SK-N-SH (cell line): Measurements from ENCODE around the gene SERPIND1. TPM values are rescaled to one million over a fixed set of nuclear protein-coding genes. Genes with fewer than 3 reads are reported as not detected.

Experiments
- CTCF ChIA-PET: fragments of 300-600, 350-600 bp; formaldehyde crosslinking; extraction: SDS; loops from one replicate; lab custom pipeline; 2021; lab: Yijun Ruan, JAX
- POLR2A ChIA-PET: fragments of 350-600 bp; sonication (Branson Sonifier 250); formaldehyde crosslinking; extraction: SDS; loops from one replicate; lab custom pipeline; 2020; ENCODE audit warnings: antibody characterized with exemption, inconsistent platforms; lab: Yijun Ruan, JAX
- DNase-seq: peaks from one replicate; pipeline ENCODE4 v3.0.0; 2012
- H2AFZ ChIP-seq: fragments of 200-600 bp; sonication (generic); 2 replicates; pipeline ENCODE4 v1.8.1; 2016; ENCODE audit warnings: antibody characterized with exemption, mild to moderate bottlenecking, low read depth
- H3F3A ChIP-seq: fragments of 200-600 bp; sonication (generic); replicated peaks from 2 replicates; pipeline ENCODE3; 2016; ENCODE audit warnings: antibody characterized with exemption, mild to moderate bottlenecking; ENCODE audit not compliant: insufficient read depth
- H3K27ac ChIP-seq, 2 experiments: fragments of 200-500 bp in 1 of 2; fragments of 200-600 bp in 1 of 2; sonication (Bioruptor generic) in 1 of 2; sonication (generic), shearing (Covaris generic) in 1 of 2; 2 replicates each; pipeline versions ENCODE4 v1.5.1 to v1.6.1; 2014 to 2016; ENCODE audit warnings: low read depth in 2 of 2, inconsistent platforms in 1 of 2, low read length in 1 of 2, mild to moderate bottlenecking in 1 of 2, mixed read lengths in 1 of 2
- H3K27me3 ChIP-seq: fragments of 200-600 bp; sonication (generic), shearing (Covaris generic); 2 replicates; pipeline ENCODE4 v1.6.1; 2016; ENCODE audit warnings: mixed run types; ENCODE audit not compliant: insufficient read depth
- H3K36me3 ChIP-seq, 2 experiments: fragments of 200-500 bp in 1 of 2; fragments of 200-600 bp in 1 of 2; sonication (Bioruptor generic) in 1 of 2; sonication (generic) in 1 of 2; replicated peaks in 1 of 2; 2 replicates each; pipeline versions ENCODE3 to v1.5.1; 2014 to 2016; ENCODE audit warnings: low read length in 1 of 2, mild to moderate bottlenecking in 1 of 2; ENCODE audit not compliant: insufficient read depth in 2 of 2, control insufficient read depth in 1 of 2
- H3K4me1 ChIP-seq, 2 experiments: fragments of 200-500 bp in 1 of 2; fragments of 200-600 bp in 1 of 2; sonication (Bioruptor generic) in 1 of 2; sonication (generic), shearing (Covaris generic) in 1 of 2; 2 replicates each; pipeline versions ENCODE4 v1.5.1 to v1.6.1; 2014 to 2016; ENCODE audit warnings: low read depth in 1 of 2, low read length in 1 of 2, mixed run types in 1 of 2; ENCODE audit not compliant: insufficient read depth in 2 of 2, control insufficient read depth in 1 of 2
- H3K4me2 ChIP-seq: fragments of 200-600 bp; sonication (generic), shearing (Covaris generic); 2 replicates; pipeline ENCODE4 v1.6.1; 2017; ENCODE audit warnings: mixed run types
- H3K4me3 ChIP-seq, 2 experiments: fragments of 200-500 bp in 1 of 2; fragments of 200-600 bp in 1 of 2; sonication (Bioruptor generic) in 1 of 2; sonication (generic), shearing (Covaris generic) in 1 of 2; 2 replicates each; pipeline versions ENCODE4 v1.5.1 to v1.8.1; 2014 to 2016; ENCODE audit warnings: low read depth in 2 of 2, inconsistent platforms in 1 of 2, low read length in 1 of 2, mild to moderate bottlenecking in 1 of 2, mixed read lengths in 1 of 2, moderate library complexity in 1 of 2
- H3K79me2 ChIP-seq: fragments of 200-600 bp; sonication (generic); 2 replicates; pipeline ENCODE4 v1.8.1; 2017; ENCODE audit warnings: mild to moderate bottlenecking; ENCODE audit not compliant: insufficient read depth
- H3K9ac ChIP-seq: fragments of 200-600 bp; sonication (generic); 2 replicates; pipeline ENCODE4 v1.6.1; 2017; ENCODE audit warnings: mixed run types
- H3K9me2 ChIP-seq: fragments of 200-600 bp; sonication (generic); 2 replicates; pipeline ENCODE4 v1.6.1; 2017; ENCODE audit warnings: mixed run types
- H3K9me3 ChIP-seq: fragments of 200-600 bp; sonication (generic); 2 replicates; pipeline ENCODE4 v1.6.1; 2017; ENCODE audit warnings: mixed run types, mild to moderate bottlenecking, moderate library complexity
- H4K20me1 ChIP-seq: fragments of 200-600 bp; sonication (generic); 2 replicates; pipeline ENCODE4 v1.6.1; 2017; ENCODE audit warnings: mild to moderate bottlenecking, mixed run types; ENCODE audit not compliant: insufficient read depth
- CHD2 ChIP-seq: fragments of 150-350 bp; IDR thresholded peaks from 2 replicates; pipeline ENCODE4 v1.6.1; 2018; ENCODE audit warnings: low read length; ENCODE audit not compliant: partially characterized antibody
- CTCF ChIP-seq: fragments of 200-600 bp; sonication (generic); IDR thresholded peaks from 2 replicates; pipeline ENCODE4 v1.6.1; 2017; ENCODE audit warnings: antibody characterized with exemption, mild to moderate bottlenecking, moderate library complexity
- EP300 ChIP-seq, 2 experiments: IDR thresholded peaks; 2 replicates each; pipeline versions ENCODE4 v1.4.0 to v1.6.1; 2012; ENCODE audit warnings: borderline replicate concordance in 1 of 2, low read depth in 1 of 2, low read length in 1 of 2
- FOSL2 ChIP-seq: IDR thresholded peaks from 2 replicates; pipeline ENCODE4 v1.4.0; 2012; ENCODE audit warnings: low read depth, mild to moderate bottlenecking, moderate library complexity, borderline replicate concordance
- FOXJ3 ChIP-seq: sonication (generic); formaldehyde crosslinking; IDR thresholded peaks from 2 replicates; pipeline ENCODE4 v1.5.1; 2020; ENCODE audit warnings: mild to moderate bottlenecking, missing genetic modification reagents
- FOXM1 ChIP-seq: IDR thresholded peaks from 2 replicates; pipeline ENCODE4 v1.4.0; 2012; ENCODE audit warnings: low read depth, mild to moderate bottlenecking
- GABPA ChIP-seq: IDR thresholded peaks from 2 replicates; pipeline ENCODE4 v1.4.0; 2012; ENCODE audit warnings: low read depth, mild to moderate bottlenecking
- GATA2 ChIP-seq: sonication (generic); formaldehyde crosslinking; IDR thresholded peaks from 2 replicates; pipeline ENCODE4 v1.5.0; 2020; ENCODE audit warnings: mild to moderate bottlenecking, missing genetic modification reagents
- IRF3 ChIP-seq: fragments of 150-350 bp; IDR thresholded peaks from 2 replicates; pipeline ENCODE4 v1.6.1; 2016; ENCODE audit warnings: mild to moderate bottlenecking, low read depth, low read length
- JUND ChIP-seq: IDR thresholded peaks from 2 replicates; pipeline ENCODE4 v1.4.0; 2012
- NFIC ChIP-seq: IDR thresholded peaks from 2 replicates; pipeline ENCODE4 v1.4.0; 2012; ENCODE audit warnings: borderline replicate concordance
- NRF1 ChIP-seq: IDR thresholded peaks from 2 replicates; pipeline ENCODE4 v1.6.1; 2012; ENCODE audit warnings: low read depth, mild to moderate bottlenecking, low read length
- POLR2AphosphoS5 ChIP-seq: IDR thresholded peaks from 2 replicates; pipeline ENCODE4 v1.6.1; 2012; ENCODE audit warnings: low read depth, low read length
- RAD21 ChIP-seq: IDR thresholded peaks from 2 replicates; pipeline ENCODE4 v1.6.1; 2012; ENCODE audit warnings: mild to moderate bottlenecking, low read length
- REST ChIP-seq: IDR thresholded peaks from 2 replicates; pipeline ENCODE4 v1.6.1; 2012; ENCODE audit warnings: mild to moderate bottlenecking, low read depth, low read length, moderate library complexity
- SIN3A ChIP-seq: IDR thresholded peaks from 2 replicates; pipeline ENCODE4 v1.6.1; 2012; ENCODE audit warnings: low read depth, mild to moderate bottlenecking, low read length, moderate library complexity, borderline replicate concordance
- SMC3 ChIP-seq: IDR thresholded peaks from 2 replicates; pipeline ENCODE4 v1.6.1; 2012; ENCODE audit warnings: low read depth, low read length, improper control_type of control experiment
- TAF1 ChIP-seq: IDR thresholded peaks from 2 replicates; pipeline ENCODE4 v1.6.1; 2012; ENCODE audit warnings: low read depth, mild to moderate bottlenecking, low read length, moderate library complexity, borderline replicate concordance
- USF1 ChIP-seq: IDR thresholded peaks from 2 replicates; pipeline ENCODE4 v1.4.0; 2012; ENCODE audit warnings: low read depth, borderline replicate concordance
- YY1 ChIP-seq: IDR thresholded peaks from 2 replicates; pipeline ENCODE4 v1.4.0; 2012; ENCODE audit warnings: low read depth, mild to moderate bottlenecking
- WGBS: methylation state at CpG from one replicate; pipeline ENCODE4 v1.1.6; 2017; ENCODE audit warnings: low lambda C conversion rate; 5-methylcytosine and 5-hydroxymethylcytosine counted together
- polyA plus RNA-seq, 3 experiments: library from polyadenylated mRNA; depleted of rRNA; stranded (reverse); fragments of >200 nt; gene quantifications; 2 replicates each; pipeline ENCODE4 v1.2.3, GENCODE V29; 2012

The SERPIND1 gene
- polyA plus RNA-seq, 1 of the 3 experiments (the other 2 are of a cell fraction), result not detected

- WGBS, result 90% methylated on average over 2 of the region's 2 CpGs
- ChIA-PET POLR2A (no interaction called here), CTCF (interaction anchor here (0.8 to 2.9 kb wide), 14 partner anchors 9 to 179 kb away, joined by 3 to 29 read pairs (median 8); partner anchors contain the start of gene SERPIND1)
- Histone ChIP-seq H3K9me2 (no peaks in the 10 kb centered on the region), H3K27me3 (no peaks in the 10 kb centered on the region), H3K4me2 (no peak overlapping the region), H3K4me3 (no peak overlapping the region), H3F3A (no peaks in the 10 kb centered on the region), H4K20me1 (no peaks in the 10 kb centered on the region), H2AFZ (no peak overlapping the region), H3K79me2 (no peaks in the 10 kb centered on the region), H3K36me3 (peaks cover 26 to 44% of the 10 kb centered on the region in 2 experiments), H3K9ac (no peak overlapping the region), H3K4me1 (no peaks in the 10 kb centered on the region; a peak in 2 of 4 replicates), H3K27ac (no peak overlapping the region), H3K9me3 (no peaks in the 10 kb centered on the region)
- no peak for TF ChIP-seq JUND
- TF ChIP-seq NFIC, result no peak
- TF ChIP-seq FOXM1, result no peak
- no peak for TF ChIP-seq FOSL2
- TF ChIP-seq RAD21, result no peak
- TF ChIP-seq GABPA, result no peak
- DNase-seq, result no peak
Observed at GRCh38 chr22:20742764-20743163, 31.1 kb upstream of the SERPIND1 start.

GRCh38 chr22:20744456-20744855 lies 29.5 kb upstream of the SERPIND1 start:
- POLR2A ChIA-PET, result no interaction called here
- Histone ChIP-seq H3K27ac (no peak overlapping the region), H4K20me1 (no peaks in the 10 kb centered on the region), H3K9me2 (no peaks in the 10 kb centered on the region), H3K36me3 (peaks cover 26 to 47% of the 10 kb centered on the region in 2 experiments), H3K4me3 (no peak overlapping the region), H2AFZ (no peak overlapping the region), H3K9me3 (no peaks in the 10 kb centered on the region), H3K27me3 (no peaks in the 10 kb centered on the region), H3K9ac (no peak overlapping the region), H3K4me2 (no peak overlapping the region), H3K79me2 (no peaks in the 10 kb centered on the region), H3K4me1 (no peaks in the 10 kb centered on the region; a peak in 2 of 4 replicates), H3F3A (no peaks in the 10 kb centered on the region)
- 97% methylated on average over 15 of the region's 15 CpGs for WGBS
- DNase-seq, result no peak
- CTCF ChIA-PET, result no interaction called here
- no peak for TF ChIP-seq YY1
- no peak for TF ChIP-seq SIN3A
- TF ChIP-seq FOSL2, result no peak
- TF ChIP-seq USF1, result no peak
- TF ChIP-seq GABPA, result no peak
- no peak for TF ChIP-seq GATA2 (CRISPR knock-in tag)
- no peak for TF ChIP-seq CHD2
- no peak for TF ChIP-seq FOXJ3 (CRISPR knock-in tag)
- no peak for TF ChIP-seq POLR2AphosphoS5
- no peak for TF ChIP-seq TAF1
- no peak for TF ChIP-seq IRF3
- no peak for TF ChIP-seq EP300 (IDR thresholded peaks at IDR 0.05; ENCODE audit: borderline replicate concordance in 1 of 2, low read depth in 1 of 2, low read length in 1 of 2)
- TF ChIP-seq REST, result no peak
- TF ChIP-seq CTCF, result no peak
- no peak for TF ChIP-seq FOXM1
- no peak for TF ChIP-seq NRF1
- no peak for TF ChIP-seq SMC3
- no peak for TF ChIP-seq RAD21
- no peak for TF ChIP-seq NFIC
